ENCODE results near the gene SKIL.

The SKIL gene

DNA sequence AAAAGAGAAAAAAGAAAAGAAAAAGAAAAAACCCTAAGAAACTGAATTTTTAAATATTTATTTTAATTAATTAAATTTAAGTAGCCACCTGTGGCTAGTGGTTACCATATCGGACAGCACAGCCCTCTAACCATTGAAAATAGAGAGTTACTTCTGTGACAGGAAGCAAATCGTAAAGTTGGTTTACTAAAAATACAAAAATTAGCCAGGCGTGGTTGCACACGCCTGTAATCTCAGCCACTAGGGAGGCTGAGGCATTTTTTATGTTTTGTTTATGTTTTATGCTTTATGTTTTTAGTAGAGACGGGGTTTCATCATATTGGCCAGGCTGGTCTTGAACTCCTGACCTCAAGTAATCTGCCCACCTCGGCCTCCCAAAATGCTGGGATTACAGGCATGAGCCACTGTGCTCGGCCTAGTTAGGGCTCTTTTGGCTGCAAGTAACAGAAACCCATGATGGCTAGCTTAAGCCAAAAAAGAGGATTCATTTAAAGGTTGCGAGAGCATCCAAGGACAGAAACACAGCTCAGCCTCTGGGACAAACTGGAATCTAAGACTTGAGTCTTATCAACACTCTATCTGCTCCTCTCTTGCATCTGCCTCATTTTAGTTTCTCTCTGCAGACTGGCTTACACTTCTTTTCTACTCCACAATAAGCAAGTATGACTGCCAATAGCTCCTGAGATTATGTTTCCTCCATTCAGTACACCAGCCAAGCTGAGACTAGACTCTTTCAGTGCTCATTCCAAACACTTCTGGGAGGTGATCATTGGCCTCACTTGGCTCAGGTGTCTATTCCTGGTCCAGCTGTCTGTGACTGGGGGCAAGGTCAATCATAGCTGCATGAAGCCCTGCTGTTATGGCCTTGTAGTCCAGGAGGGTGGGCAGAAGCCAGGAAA, 6.8 kb upstream of the SKIL start:
- no peak for DNase-seq

DNA sequence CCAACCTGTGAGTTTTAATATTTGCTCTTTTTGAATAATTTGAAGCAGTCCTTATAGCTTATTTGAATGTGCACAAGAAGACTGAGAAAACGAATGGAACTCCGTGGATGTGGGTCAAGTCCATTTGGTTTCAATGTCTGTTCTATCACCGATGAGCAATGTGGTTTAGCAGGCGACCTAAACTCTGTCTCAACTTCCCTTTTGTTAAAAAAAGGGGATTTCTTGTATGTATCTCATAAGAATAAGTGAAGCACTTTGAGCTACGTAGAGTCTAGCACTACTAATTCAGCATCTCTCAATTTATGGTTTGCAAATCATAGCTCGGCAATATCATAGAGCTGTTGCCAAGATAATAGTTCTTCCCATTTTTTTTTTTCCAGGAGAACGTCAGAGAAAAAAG, 4.6 kb upstream of the SKIL start:
- peak; percentile 55 to 89 (median 72) for DNase-seq

DNA sequence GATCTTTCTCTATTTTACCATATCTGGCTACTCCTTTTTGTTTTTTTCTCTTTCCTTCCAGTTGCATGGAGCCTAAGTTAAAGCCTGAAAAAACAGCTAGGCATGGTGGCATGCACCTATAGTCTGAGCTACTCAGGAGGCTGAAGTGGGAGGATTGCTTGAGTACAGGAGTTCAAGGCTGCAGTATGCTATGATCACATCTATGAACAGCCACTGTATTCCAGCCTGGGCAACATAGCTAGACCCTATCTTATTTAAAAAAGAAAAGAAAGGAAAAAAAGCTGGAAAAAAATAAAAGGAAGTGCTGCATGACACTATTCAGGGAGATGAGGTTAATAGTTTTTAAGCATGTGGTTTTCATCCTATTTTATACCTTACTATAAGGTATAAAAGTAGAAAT, 4.0 kb upstream of the SKIL start:
- DNase-seq: no peak

GRCh38 chr3:170354760-170355159, 2.8 kb upstream of the SKIL start:
- DNase-seq: no peak

- peak; percentile 67 to 89 (median 80) for DNase-seq
These were observed 1.5 kb upstream of the SKIL start for GRCh38 chr3:170355738-170356595.

- peak; percentile 89 to 97 (median 96) for DNase-seq
These were observed 829 bp upstream of the SKIL start for GRCh38 chr3:170356596-170357175.

GRCh38 chr3:170358042-170359010, 811 bp downstream of the SKIL start:
- peak; percentile 86 to 93 (median 88) for DNase-seq

DNA sequence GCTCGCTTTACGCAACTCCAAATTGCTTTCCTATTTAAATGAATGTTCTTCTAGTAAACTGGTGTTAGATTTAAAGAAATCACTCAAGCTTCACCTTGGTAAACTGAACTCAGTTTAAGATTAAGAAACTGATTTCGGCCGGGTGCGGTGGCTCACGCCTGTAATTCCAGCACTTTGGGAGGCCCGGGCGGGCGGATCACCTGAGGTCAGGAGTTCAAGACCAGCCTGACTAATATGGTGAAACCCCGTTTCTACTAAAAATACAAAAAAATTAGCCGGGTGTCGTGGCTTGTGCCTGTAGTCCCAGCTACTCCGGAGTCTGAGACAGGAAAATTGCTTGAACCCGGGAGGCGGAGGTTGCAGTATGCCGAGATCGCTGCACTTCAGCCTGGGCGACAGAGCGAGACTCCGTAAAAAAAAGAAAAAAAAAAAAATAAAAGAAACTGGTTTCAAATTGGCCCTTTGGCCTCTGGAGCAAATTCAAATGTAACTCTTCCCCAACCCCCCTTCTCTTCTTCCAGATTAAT, 1.7 kb downstream of the SKIL start:
- no peak for DNase-seq

DNA sequence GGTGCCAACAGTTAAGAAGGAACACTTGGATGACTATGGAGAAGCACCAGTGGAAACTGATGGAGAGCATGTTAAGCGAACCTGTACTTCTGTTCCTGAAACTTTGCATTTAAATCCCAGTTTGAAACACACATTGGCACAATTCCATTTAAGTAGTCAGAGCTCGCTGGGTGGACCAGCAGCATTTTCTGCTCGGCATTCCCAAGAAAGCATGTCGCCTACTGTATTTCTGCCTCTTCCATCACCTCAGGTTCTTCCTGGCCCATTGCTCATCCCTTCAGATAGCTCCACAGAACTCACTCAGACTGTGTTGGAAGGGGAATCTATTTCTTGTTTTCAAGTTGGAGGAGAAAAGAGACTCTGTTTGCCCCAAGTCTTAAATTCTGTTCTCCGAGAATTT, 3.0 kb downstream of the SKIL start:
- no peak for DNase-seq

- peak in 1 of 4 experiments; percentile 22 for DNase-seq
These were observed 3.4 kb downstream of the SKIL start for GRCh38 chr3:170360916-170361315.

GRCh38 chr3:170361711-170362110, 4.2 kb downstream of the SKIL start:
- DNase-seq: no peak

GRCh38 chr3:170363471-170363994, 6.0 kb downstream of the SKIL start:
- no peak for DNase-seq

GRCh38 chr3:170364965-170365364, 7.5 kb downstream of the SKIL start:
- no peak for DNase-seq

DNA sequence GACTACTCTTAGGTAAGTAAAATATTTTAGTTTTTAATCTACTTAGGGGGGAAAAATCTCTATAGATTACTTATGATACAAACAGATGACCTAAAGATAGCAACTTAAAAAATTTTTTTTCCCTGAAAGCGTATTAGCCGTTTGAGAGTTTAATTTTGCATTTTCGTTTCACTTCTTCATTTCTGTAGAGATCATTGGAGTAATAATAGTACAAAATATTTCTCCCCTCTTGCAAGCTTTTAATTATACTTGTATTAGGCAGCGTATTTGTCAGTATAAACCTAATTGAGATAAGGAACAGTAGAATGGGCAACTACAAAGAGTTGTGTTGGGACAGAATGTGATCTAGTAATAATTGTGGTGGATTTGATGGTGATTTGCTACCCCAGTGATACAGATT, 10.3 kb downstream of the SKIL start:
- no peak for DNase-seq

DNA sequence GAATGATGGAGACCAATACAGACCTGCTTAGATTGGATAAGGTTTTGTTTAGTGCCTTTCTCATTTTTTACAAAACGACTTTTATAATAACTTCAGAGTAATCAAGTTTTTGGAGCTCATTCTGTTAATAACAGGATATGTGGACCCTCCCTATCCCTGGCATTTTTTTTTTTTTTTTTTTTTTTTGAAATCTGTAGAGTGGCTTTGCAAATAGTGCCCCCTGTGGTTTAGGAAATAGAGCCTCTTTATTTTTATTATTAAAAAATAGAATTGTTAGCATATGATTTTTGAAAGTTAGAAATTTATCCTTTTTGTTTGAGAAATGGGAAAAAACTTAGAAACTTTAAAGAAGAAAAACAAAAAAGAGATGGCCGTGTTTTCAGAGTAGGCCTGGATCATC, 11.4 kb downstream of the SKIL start:
- peak in 1 of 4 experiments; percentile 8 for DNase-seq

GRCh38 chr3:170372190-170372879, 14.8 kb downstream of the SKIL start:
- no peak for DNase-seq

- no peak for DNase-seq
These were observed 26.1 kb downstream of the SKIL start for GRCh38 chr3:170383567-170383966.

- DNase-seq: no peak
These were observed 29.0 kb downstream of the SKIL start for GRCh38 chr3:170386468-170386867.

DNA sequence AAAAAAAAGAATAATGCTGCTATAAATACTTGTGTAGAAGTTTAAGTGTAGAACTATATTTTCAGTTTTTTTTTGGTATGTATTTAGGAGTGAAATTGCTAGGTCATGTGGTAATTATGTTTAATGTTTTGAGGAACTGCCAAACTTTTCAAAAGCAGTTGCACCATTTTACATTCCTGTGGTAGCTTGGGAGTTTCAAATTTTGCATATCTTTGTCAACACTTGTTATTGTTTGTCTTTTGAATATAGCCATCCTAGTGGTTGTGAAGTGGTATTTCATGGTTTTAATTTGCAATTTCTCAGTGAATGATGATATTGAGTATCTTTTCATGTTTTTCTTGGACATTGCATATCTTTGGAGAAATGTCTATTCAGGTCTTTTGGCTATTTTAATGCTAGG, 30.4 kb downstream of the SKIL start:
- DNase-seq: peak in 3 of 4 experiments; percentile 9 to 25 (median 24)

DNA sequence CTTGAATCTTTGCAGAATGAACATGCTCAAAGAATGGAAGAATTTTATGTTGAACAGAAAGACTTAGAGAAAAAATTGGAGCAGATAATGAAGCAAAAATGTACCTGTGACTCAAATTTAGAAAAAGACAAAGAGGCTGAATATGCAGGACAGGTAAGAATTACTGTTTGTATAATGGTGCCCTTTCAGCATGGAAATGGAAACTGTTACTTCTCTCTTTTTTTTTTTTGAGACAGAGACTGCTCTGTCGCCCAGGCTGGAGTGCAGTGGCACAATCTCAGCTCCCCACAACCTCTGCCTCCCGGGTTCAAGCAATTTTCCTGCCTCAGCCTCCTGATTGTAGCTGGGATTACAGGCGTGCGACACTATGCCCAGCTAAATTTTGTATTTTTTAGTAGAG, 33.6 kb downstream of the SKIL start:
- peak in 1 of 4 experiments; percentile 4 for DNase-seq

- DNase-seq: no peak
These were observed 40.2 kb downstream of the SKIL start for GRCh38 chr3:170397685-170398084.
